C4-2B (cell line): ENCODE results near the gene ZNF394.
"Not testable (repeated sequence)": the region's sequence is repeated elsewhere in the genome, so short reads cannot be mapped to it uniquely, and the experiment has no call there.

Experiments
- ZFX ChIP-seq: fragments of 450-650 bp; IDR thresholded peaks from 2 replicates; pipeline ENCODE4 v1.6.1; 2017
- TF ChIP-seq, protein P1 (sequence below): fragments of 450-650 bp; conservative IDR thresholded peaks from 2 replicates; pipeline ENCODE4 v1.5.1; 2017; ENCODE audit warnings: mild to moderate bottlenecking

DNA sequence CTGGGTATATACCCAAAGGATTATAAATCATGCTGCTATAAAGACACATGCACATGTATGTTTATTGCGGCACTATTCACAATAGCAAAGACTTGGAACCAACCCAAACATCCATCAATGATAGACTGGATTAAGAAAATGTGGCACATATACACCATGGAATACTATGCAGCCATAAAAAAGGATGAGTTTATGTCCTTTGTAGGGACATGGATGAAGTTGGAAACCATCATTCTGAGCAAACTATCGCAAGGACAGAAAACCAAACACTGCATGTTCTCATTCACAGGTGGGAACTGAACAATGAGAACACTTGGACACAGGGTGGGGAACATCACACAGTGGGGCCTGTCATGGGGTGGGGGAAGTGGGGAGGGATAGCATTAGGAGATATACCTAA lies 49.5 kb upstream of the ZNF394 start:
- TF ChIP-seq, protein P1, sequence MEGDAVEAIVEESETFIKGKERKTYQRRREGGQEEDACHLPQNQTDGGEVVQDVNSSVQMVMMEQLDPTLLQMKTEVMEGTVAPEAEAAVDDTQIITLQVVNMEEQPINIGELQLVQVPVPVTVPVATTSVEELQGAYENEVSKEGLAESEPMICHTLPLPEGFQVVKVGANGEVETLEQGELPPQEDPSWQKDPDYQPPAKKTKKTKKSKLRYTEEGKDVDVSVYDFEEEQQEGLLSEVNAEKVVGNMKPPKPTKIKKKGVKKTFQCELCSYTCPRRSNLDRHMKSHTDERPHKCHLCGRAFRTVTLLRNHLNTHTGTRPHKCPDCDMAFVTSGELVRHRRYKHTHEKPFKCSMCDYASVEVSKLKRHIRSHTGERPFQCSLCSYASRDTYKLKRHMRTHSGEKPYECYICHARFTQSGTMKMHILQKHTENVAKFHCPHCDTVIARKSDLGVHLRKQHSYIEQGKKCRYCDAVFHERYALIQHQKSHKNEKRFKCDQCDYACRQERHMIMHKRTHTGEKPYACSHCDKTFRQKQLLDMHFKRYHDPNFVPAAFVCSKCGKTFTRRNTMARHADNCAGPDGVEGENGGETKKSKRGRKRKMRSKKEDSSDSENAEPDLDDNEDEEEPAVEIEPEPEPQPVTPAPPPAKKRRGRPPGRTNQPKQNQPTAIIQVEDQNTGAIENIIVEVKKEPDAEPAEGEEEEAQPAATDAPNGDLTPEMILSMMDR, result not testable (repeated sequence)
- TF ChIP-seq ZFX, result not testable (repeated sequence)
